Lung microvascular endothelial cell (primary cell): ENCODE measurements around the gene CCDC178. TPM values are rescaled to one million over a fixed set of nuclear protein-coding genes. Genes with fewer than 3 reads are reported as not detected.
"Not testable (repeated sequence)": the region's sequence is repeated elsewhere in the genome, so short reads cannot be mapped to it uniquely, and the experiment has no call there.

Experiments
- DNase-seq, 2 donors: peaks; one replicate each; pipeline versions ENCODE4 v3.0.0 to v3.0.0-alpha.2; 2010; ENCODE audit warnings: low read depth in 2 of 2
- total RNA-seq: library from RNA; depleted of rRNA; stranded (reverse); fragments of >200 nt; gene quantifications from 2 replicates; pipeline ENCODE4 v1.2.1, GENCODE V29; 2014

CCDC178 gene
- total RNA-seq, 1 donor from 2014 or later = not detected

DNA sequence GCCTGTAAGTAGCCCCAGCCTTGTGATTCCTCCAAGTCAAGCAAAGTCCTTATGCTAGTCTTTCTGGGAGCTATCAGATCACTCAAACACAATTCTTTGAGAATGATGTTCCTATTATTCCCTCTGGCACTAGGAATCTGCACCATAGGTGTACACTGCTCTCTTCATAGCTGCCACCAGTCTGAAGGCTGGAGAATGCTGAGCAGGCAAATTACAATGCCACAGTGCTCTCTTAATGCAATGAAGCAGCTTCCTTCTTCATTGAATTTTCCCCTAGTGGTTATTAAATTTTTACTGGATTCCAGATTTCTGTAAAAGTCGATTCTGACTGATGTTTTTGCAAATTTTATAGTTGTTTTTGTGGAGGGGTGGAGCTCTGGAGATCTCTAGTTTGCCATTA, 84.8 kb downstream of the CCDC178 start:
- DNase-seq = no peak

DNA sequence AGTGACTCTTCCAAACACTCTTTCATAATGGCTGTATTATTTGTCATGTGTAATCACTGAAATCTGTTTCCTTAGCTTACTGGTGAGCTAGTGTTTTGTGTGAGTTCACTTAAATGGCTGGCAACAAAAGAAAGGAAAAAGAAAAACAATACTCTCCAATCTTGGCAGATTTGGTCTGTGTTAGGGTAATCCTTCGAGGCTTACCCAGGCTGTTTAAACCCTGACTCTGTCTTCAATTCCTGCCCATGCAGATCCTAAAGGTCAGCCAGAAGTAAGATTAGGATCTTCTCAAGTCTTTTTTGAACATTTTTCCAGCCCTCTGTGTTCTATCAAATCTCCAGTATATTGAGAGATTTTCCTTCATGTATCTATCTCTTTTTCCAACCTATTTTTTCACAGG, 85.3 kb downstream of the CCDC178 start:
- DNase-seq = no peak

DNA sequence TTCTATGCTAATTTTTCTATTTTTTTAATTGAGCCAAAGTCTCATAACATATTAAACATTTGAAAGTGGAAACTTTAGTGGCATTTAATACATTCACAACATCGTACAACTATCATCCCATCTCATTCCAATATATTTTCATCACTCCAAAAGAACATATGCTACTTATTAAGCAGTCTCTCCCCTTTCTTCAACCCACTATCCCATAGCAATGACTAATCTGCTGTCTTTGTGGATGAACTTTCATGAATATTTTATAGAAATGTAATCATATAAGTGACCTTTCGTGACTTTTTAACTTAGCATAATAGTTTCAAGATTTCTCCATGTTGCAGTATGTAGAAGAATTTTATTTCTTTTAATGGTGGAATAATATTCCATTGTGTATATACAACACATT, 90.3 kb downstream of the CCDC178 start:
- DNase-seq = no peak

DNA sequence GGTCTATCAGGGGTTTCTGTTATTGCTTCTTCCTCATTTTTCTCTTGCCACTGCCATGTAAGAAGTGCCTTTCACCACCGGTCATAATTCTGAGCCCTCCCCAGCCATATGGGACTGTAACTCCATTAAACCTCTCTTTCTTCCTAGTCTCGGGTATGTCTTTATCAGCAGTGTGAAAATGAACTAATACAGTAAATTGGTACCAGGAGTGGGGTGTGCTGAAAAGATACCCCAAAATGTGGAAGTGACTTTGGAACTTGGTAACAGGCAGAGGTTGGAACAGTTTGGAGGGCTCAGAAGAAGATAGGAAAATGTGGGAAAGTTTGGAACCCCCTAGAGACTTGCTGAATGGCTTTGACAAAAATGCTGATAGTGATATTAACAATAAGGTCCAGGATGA, 100.8 kb downstream of the CCDC178 start:
- DNase-seq = not testable (repeated sequence)

DNA sequence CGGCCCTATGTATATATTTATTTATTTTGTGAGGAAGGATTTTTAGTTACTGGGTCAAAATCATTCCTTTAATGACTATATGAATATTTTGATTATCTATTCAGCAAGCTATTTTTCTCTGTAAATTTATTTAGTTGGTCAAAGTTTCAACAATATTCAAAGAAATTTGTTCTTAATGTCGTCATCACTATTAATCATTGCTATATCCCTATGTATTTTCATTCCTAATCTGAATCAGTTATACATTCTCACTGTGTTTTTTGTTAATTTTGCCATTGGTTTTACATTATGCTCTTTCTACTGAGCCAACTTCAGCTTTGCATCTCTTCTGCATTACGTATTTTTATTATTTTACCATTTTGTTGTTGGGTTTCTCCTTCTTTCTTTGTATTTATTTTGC, 105.7 kb downstream of the CCDC178 start:
- DNase-seq = no peak

DNA sequence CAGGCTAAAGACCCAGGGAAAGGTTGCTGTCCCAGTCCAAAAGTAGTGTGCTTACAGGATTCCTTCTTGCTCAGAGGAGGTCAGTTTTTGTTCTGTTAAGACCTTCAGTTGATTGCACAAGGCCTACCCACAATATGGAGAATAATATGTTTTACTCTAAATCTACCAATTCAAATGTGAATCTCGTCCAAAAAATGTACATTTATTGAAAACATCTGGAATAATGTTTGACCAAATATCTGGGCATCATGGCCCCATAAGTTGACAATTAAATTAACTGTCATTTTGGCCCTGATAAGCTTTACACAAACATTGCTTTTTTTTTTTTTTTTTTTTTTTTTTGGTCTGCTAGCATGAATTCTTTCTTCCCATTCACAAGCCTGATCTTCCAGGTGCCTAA, 109.8 kb downstream of the CCDC178 start:
- no peak for DNase-seq

DNA sequence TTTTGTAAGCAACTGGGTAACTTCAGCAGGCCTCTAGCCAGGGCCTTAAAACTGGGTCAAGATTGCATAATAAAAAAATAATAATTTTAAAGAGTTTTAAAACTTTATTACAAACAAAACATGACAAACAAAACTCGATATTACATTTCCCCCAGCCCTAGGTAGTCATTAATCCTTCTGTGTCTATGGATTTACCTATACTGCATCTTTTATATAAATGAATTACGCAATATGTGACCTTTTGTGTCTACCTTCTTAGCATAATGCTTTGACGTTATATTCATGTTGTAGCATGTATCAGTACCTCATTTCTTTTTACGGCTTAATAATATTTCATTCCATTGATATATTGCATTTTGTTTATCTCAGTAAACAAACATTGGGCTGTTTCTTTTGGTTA, 113.5 kb downstream of the CCDC178 start:
- DNase-seq = no peak

DNA sequence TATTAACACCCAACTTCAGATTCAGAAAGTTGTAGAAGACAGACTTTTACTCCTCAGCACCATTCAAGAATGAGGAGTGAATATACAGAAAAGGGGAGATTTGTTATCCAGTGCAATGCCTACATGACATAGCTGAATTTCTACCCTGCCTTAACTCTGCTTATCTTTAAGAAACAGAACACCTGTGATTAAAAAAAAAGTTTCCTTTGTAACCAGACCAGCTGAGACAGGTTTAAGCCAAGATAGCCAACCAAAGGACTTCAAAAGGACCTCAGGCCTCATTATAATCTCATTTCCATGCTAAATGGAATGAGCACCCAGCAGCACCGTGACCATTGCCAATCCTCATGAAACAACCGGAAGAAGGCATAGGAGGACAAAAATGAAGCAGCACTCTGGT, 122.9 kb downstream of the CCDC178 start:
- DNase-seq = no peak

DNA sequence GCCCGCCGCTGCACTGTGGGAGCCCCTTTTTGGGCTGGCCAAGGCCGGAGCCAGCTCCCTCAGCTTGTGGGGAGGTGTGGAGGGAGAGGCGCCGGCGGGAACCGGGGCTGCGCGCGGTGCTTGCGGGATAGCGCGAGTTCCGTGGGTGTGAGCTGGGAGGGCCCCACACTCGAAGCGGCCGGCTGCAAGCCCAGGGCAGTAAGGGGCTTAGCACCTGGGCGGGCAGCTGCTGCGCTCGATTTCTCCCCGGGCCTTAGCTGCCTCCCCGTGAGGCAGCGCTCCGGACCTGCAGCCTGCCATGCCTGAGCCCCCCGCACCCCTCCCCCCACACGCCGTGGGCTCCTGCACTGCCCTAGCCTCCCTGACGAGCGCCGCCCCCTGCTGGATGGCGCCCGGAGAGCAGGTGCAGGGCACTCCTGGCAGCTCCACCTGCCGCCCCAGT, 124.4 kb downstream of the CCDC178 start:
- no peak for DNase-seq

DNA sequence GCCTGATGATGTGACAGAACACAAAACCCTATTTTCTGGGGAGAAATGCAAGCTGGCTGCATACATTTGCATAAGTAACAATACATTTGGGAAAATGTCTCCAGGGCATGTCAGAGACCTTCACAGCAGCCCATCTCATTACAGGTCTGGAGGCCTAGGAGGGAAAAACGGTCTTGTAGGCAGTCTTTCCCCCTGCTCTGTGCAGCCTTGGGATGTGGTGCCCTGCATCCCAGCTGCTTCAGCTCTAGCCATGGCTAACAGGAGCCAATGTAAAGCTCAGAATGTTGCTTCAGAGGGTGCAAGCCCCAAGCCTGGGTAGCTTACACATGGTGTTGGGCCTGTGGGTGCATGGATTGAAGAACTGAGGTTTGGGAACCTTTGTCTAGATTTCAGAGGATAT, 133.0 kb downstream of the CCDC178 start:
- DNase-seq = no peak

DNA sequence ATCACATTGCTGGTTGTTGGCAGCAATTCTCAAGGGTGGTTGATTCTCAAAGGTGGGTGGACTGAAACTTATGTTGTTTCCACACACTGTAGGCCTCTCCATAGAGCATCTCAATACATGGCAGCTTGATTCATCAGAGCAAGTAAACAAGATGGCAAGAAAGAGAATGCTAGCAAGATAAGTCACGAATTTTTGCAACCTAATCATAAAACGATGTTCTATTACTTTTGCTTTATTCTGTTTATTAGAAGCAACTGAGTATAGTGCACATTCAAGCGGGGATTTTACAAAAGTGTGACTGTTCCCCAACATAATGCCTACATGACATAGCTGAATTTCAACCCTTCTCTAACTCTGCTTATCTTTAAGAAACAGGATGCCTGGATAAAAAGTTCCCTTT, 136.2 kb downstream of the CCDC178 start:
- DNase-seq = no peak

DNA sequence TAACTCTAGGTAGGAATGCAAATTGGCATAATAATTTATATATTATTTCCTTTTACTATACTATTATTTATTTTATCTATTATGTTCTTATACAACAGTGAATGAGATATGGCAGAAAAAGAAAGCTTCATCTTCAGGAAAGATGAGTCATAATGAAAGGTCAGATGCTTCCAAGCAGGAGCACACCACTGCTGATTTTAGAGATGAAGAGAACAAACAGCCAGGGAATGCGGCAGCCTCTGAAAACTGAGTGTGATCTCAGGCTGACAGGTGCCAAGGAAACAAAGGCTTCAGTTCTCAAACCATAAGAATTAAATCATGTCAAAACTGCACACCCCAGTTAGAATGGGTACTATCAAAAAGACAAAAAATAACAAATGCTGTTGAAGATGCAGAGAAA, 149.0 kb downstream of the CCDC178 start:
- DNase-seq = peak in 1 of 2 donors; percentile 5

DNA sequence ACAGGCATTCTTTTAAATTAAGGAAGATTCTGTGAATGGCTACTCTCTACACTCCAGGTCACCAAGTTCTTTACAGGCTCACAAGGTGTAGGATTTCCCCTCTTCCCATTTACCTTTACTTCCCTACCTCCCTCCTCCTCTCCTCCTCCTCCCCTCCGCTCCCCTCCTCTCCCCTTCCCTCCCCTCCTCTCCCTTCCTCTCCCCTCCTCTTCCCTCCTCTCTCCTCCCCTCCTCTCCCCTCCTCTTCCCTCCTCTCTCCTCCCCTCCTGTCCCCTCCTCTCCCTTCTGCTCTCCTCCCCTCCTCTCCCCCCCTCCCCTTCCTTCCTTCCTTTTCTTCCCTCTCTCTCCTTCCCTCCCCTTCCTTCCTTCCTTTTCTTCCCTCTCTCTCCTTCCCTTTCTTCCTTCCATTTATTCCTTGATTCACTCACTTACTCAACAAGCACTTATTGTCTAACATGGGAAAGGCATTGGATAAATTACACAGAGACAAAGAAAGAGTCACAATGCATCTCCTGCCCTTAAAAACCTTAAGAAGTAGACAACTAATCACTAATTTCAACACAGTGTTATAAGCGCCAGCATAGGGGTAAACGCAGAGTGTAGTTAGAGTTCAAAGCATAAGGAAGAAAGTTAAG, 152.3 kb downstream of the CCDC178 start:
- no peak for DNase-seq

DNA sequence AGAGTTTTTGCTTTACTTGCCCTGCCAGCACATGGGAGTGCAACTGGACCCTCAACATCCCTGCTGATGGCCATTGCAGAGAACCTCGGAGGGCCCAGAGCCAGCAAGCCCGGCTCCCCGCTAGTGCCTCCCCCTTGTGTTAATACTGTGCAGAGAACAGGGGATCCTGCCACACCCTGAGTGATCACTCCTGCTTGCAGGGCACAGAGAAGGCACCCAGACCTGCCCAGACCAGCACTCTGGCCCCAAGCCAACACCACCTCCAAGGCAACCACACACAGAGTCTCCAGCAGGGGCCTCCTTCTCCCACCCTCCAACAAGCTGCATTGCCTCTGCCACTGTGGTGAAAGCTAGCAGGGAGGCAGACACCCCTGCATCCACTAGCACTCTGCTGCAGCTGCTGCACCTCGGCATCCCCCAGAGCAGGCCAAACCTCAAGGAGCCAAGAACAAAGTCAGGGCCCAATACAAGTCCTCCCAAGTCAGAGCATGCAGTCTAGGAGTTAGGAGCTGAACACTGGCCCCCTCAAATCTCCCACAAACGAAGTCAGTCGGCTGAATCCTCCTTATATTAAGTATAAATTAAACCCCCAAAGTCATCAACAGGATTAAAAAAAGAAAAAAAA, 157.7 kb downstream of the CCDC178 start:
- DNase-seq = no peak

DNA sequence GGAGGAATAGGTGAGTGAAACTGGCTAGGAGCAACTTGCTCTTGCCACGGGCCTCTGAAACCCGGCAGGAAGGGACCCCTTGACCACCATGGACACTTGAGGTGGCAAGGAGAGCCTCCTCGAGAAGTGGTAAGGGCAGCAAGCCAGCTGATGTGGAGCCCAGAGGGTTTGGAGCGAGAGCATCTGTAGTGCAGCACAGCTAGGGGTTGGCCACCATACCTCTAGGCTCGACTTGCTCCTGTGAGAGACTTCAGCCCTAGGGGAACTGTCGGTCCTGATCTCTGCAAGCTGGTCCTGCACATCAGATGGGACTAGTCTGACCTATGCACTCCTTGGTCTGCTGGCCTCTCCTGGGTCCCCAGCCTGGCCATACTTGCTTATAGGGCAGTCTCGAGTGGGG, 158.4 kb downstream of the CCDC178 start:
- DNase-seq = no peak

DNA sequence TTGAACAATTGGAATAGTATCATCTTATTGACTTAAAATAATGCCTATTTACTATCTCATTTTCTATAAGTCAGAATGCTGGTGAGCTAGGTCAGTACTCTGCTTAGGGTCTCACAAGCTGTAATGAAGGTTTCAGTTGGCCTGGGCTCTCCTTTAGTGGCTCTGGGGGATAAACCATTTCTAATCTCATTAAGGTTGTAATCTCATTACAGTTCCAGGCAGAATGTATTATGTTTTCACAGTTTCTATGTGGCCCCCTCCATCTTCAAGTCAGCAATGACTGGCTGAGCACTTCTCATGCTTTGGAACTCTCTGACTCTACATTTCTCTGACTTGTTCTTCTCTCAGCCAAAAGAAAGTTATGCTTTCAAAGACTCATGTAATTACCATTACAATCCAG, 163.1 kb downstream of the CCDC178 start:
- no peak for DNase-seq

DNA sequence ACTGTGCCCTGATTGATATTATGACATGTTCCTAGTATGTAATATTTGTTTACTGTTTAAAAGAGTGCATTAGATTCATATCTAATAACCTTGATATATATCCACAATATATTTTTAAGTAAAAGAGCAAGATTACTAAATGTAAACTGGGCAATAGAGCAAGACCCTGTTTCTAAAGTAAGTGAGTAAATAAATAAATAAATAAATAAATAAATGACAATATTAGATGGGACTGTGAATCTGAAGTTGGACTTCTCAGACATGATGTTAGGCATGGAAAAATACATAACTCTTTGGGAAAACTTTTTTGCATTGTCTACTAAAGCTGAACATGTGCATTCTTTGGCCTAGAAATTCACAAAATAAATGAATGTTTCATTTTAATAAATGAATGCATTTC, 164.7 kb downstream of the CCDC178 start:
- DNase-seq = no peak

DNA sequence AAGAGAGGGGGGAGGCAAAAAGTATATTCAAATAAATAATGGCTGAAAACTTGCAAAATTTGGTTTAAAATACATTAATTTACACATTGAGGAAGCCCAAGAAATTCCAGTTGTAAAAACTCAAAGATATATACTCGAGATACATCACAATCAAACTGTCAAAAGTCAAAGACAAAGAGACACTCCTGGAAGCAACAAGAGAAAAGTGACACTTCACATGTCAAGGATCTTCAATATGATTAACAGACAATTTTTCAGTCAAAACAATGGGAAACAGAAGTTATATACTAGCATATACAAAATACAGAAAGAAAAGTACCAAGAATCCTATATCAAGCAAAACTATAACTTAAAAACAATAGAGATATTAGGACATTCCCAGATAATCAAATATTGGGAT, 170.2 kb downstream of the CCDC178 start:
- no peak for DNase-seq

DNA sequence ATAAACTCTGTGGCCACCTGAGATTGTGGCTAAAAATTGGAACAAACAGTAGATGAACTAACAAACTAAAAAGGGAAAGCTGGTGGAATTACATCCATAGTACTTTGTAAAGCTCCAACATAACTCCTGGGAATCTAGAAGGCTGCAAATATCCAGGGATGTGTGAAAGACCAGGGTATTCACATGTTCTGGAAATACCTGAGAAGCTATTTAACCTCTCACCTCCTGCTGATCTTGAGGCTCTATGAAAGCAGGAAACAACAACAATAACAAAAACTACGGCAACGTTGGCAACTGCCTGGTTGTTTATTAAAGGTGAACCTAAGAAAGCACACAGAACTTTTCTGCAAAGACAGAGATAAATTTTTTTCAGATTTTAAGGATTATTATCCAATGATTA, 171.3 kb downstream of the CCDC178 start:
- no peak for DNase-seq

DNA sequence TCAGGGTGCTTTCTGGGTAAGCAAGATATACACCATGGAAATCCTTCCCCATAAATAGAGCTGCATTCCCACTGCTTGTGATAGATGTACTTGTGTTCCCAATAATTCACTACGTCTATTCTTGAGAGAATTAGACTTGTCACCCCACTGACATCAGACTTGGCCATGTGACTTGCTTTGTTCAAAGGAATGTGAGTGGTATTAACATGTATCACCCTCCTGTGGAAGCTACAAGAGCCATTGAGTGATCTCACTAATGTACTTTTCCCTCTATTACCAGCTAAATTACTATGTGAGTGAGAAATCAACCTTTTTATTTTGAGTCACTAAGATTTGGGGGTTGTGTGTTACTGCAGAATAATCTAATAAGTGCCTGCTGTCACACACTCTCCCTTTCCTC, 176.0 kb downstream of the CCDC178 start:
- DNase-seq = no peak

DNA sequence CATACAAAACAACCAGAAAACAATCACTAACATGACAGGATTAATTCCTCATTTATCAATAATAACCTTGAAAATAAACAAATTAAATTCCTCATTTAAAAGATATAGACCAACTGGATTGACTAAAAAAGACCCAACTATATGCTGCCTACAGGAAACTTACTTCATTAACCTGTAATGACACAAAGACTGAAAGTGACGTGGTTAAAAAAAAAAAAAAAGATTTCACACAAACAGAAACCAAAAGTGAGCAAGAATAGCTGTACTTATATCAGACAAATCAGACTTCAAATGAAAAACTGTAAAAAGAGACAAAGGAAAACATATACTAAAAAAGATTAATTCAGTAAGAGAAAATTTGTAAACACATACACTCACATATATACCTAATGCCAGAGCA, 201.2 kb downstream of the CCDC178 start:
- DNase-seq = no peak

DNA sequence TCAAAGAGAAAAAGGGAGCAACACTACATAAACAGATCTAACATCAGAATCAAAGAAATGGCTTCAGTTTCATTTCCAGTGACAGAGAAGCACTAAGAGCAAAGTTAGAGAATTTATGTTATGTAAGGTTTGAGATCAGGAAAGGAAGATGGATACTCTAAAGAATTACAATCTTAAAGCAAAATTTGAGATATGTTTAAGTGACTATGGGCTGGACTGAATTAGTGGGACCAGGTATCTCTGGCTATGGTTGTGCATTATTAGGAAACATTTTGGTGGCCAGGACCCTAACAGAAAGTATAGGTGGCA, 208.2 kb downstream of the CCDC178 start:
- no peak for DNase-seq

DNA sequence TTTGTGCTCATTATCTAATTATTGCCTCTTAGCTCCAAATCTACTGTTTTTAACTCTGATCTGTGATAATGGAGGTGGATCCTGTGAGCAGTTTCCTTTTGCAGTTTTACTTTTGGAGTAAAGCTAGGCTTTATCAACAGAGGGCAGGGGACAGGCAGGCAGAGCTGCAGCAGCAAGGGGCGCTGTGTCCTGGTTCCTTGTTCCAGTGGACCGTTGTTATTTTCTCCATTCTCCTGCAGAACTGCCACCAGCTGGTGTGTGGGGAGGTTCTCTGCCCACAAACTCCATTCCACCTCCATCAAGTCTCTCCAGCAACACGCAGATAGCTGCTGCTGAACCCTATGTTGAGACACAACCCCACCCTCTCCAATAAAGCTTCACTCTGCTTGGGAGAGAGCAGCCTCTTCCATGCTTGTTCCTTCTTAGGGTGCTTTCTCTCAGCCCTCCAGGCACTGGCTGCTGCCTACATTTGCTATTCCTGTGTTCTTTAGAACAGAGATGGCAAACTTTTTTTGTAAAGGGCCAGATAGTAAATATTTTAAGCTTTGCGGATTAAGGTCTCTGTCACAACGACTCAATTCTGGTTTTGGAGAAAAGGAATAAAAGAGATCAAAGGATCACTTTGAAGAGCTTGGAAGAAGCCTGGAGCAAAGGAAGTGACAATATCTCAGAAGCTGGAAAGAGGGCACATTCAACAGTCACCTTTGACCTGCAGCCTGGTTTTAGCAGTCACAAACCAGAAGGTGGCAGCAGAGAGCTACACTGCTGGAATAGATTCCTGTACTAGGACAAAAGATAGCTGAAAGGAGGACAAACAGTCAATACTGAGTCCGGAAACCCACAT, 208.8 kb downstream of the CCDC178 start:
- DNase-seq = peak; percentile 55 to 81
